Common myeloid progenitor, CD34-positive (primary cell): ENCODE measurements around the gene TTC34.

Experiments used
- CTCF ChIA-PET: fragments of 350-600 bp; sonication (Branson Sonifier 250); formaldehyde crosslinking; loops from one replicate; lab custom pipeline; 2021; ENCODE audit warnings: antibody characterized with exemption; lab: Charles Lee
- POLR2A ChIA-PET: fragments of 350-600 bp; sonication (Branson Sonifier 250); formaldehyde crosslinking; loops from one replicate; lab custom pipeline; 2021; ENCODE audit warnings: antibody characterized with exemption; lab: Charles Lee
- DNase-seq, 3 donors: peaks; one replicate each; pipeline versions ENCODE4 v3.0.0 to v3.0.0-alpha.2; 2013
- H3K27ac ChIP-seq, 2 experiments: 1 replicate in 1 of 2; 2 replicates in 1 of 2; pipeline ENCODE4 v1.7.0; 2013; ENCODE audit warnings: inconsistent platforms in 2 of 2, low read length in 2 of 2, mild to moderate bottlenecking in 2 of 2, low read depth in 1 of 2, moderate library complexity in 1 of 2; ENCODE audit not compliant: severe bottlenecking in 2 of 2, insufficient read depth in 1 of 2, poor library complexity in 1 of 2
- H3K27me3 ChIP-seq, 5 experiments: replicated peaks in 2 of 5; 1 replicate in 3 of 5; 2 replicates in 2 of 5; pipeline versions ENCODE4 v1.6.1 to v1.7.0; 2013; ENCODE audit warnings: low read length in 4 of 5, mild to moderate bottlenecking in 2 of 5, moderate library complexity in 2 of 5, inconsistent platforms in 1 of 5; ENCODE audit not compliant: insufficient read depth in 5 of 5, control insufficient read depth in 4 of 5
- H3K36me3 ChIP-seq, 4 experiments: 1 replicate in 2 of 4; 2 replicates in 2 of 4; pipeline versions ENCODE4 v1.6.1 to v1.7.0; 2013; ENCODE audit warnings: low read length in 3 of 4, control low read depth in 1 of 4, mild to moderate bottlenecking in 1 of 4; ENCODE audit not compliant: control insufficient read depth in 4 of 4, insufficient read depth in 4 of 4
- H3K4me1 ChIP-seq, 4 experiments: 1 replicate in 3 of 4; 2 replicates in 1 of 4; pipeline versions ENCODE4 v1.6.1 to v1.7.1; 2013; ENCODE audit warnings: low read length in 3 of 4, mild to moderate bottlenecking in 3 of 4, control low read depth in 1 of 4, inconsistent platforms in 1 of 4, moderate library complexity in 1 of 4; ENCODE audit not compliant: control insufficient read depth in 4 of 4, insufficient read depth in 4 of 4; ENCODE audit errors: control extremely low read depth in 1 of 4
- H3K4me3 ChIP-seq, 7 experiments: 1 replicate in 4 of 7; 2 replicates in 3 of 7; pipeline versions ENCODE4 v1.5.1 to v1.7.0; 2013; ENCODE audit warnings: mild to moderate bottlenecking in 7 of 7, low read length in 6 of 7, moderate library complexity in 6 of 7, inconsistent platforms in 2 of 7, low read depth in 2 of 7, control low read depth in 1 of 7; ENCODE audit not compliant: insufficient read depth in 4 of 7, control insufficient read depth in 1 of 7; ENCODE audit errors: extremely low read depth in 1 of 7
- H3K9me3 ChIP-seq, 5 experiments: 1 replicate in 4 of 5; 2 replicates in 1 of 5; pipeline versions ENCODE4 v1.6.1 to v1.7.1; 2013; ENCODE audit warnings: low read length in 4 of 5, mild to moderate bottlenecking in 2 of 5, inconsistent platforms in 1 of 5, low read depth in 1 of 5, moderate library complexity in 1 of 5; ENCODE audit not compliant: control insufficient read depth in 4 of 5, insufficient read depth in 2 of 5; ENCODE audit errors: control extremely low read depth in 1 of 5
- WGBS: methylation state at CpG from one replicate; pipeline ENCODE4 v1.1.5; 2013; ENCODE audit not compliant: insufficient coverage; 5-methylcytosine and 5-hydroxymethylcytosine counted together

The TTC34 gene

GRCh38 chr1:2587071-2587859 is 214.2 kb downstream of the TTC34 start:
- Histone ChIP-seq H3K9me3 (no peaks in the 10 kb centered on the region), H3K27me3 (no peaks in the 10 kb centered on the region), H3K4me3 (peak overlapping the region; percentile 52 to 86 (median 74)), H3K36me3 (peaks cover 0 to 13% (median 5%) of the 10 kb centered on the region in 4 experiments), H3K27ac (no peak overlapping the region), H3K4me1 (peaks cover 4 to 44% (median 36%) of the 10 kb centered on the region in 4 experiments)
- ChIA-PET CTCF (interaction anchor here (0.6 to 2.5 kb wide), 3 partner anchors 9 to 51 kb away, joined by 3 to 7 read pairs (median 3); no protein-coding TSS in a partner anchor), POLR2A (no interaction called here)
- DNase-seq: no peak
- 7% methylated on average over 36 of the region's 52 CpGs for WGBS

GRCh38 chr1:2586154-2587070 is 215.1 kb downstream of the TTC34 start, which contains the start of gene PRXL2B:
TSS of gene PRXL2B (plus strand) at chr1:2586777. CDS start at chr1:2586886, 109 bp downstream.
- 0% methylated on average over 68 of the region's 107 CpGs for WGBS
- CTCF ChIA-PET: interaction anchor here (0.6 to 4.8 kb wide), 8 partner anchors 8 to 52 kb away, joined by 3 to 30 read pairs (median 6); partner anchors contain the start of gene TNFRSF14
- Histone ChIP-seq H3K27me3 (no peaks in the 10 kb centered on the region), H3K36me3 (peaks cover 0 to 13% (median 5%) of the 10 kb centered on the region in 4 experiments), H3K4me1 (peaks cover 4 to 44% (median 37%) of the 10 kb centered on the region in 4 experiments), H3K4me3 (peak within 1 kb of the TSS; percentile 52 to 86 (median 74)), H3K9me3 (no peaks in the 10 kb centered on the region), H3K27ac (peak within 1 kb of the TSS; percentile 83 to 93)
- DNase-seq: peak; percentile 97 to 98 (median 98)
- POLR2A ChIA-PET: interaction anchor here (0.7 to 2.4 kb wide), 4 partner anchors 28 to 1183 kb away, joined by 3 to 51 read pairs (median 5); partner anchors contain the start of genes PANK4 and TNFRSF14
